HCT116 (cell line): ENCODE measurements around the gene APOL4. TPM values are rescaled to one million over a fixed set of nuclear protein-coding genes. Genes with fewer than 3 reads are reported as not detected.

Source experiments
- ATAC-seq: fragments of 200-7000 bp; cut with Tn5 transposase; 2 replicates; pipeline ENCODE4 v1.9.1; 2020; ENCODE audit warnings: mild to moderate bottlenecking, moderate library complexity
- BruUV-seq: library from RNA; stranded (reverse); fragments of 400-500 nt; replicated peaks from 2 replicates; lab custom pipeline; 2021; lab: Mats Ljungman, UMichigan
- CTCF ChIA-PET: fragments of 300-600 bp; sonication (Branson Sonifier 250); formaldehyde crosslinking; loops from one replicate; lab custom pipeline; 2021; ENCODE audit warnings: antibody characterized with exemption; lab: Charles Lee
- POLR2A ChIA-PET: fragments of 300-600, 350-600 bp; sonication (Branson Sonifier 250); formaldehyde crosslinking; loops from one replicate; lab custom pipeline; 2021; ENCODE audit warnings: antibody characterized with exemption; lab: Charles Lee
- RAD21 ChIA-PET, 2 experiments: fragments of 300-600 bp; sonication (Branson Sonifier 250); formaldehyde crosslinking; loops; one replicate each; lab custom pipeline; 2023; ENCODE audit warnings: low total read pairs in 2 of 2; ENCODE audit not compliant: uncharacterized antibody in 2 of 2, unreplicated experiment in 2 of 2, low non-redundant PET in 1 of 2; lab: Charles Lee
- DNase-seq: peaks from one replicate; pipeline ENCODE4 v3.0.0-alpha.2; 2010; ENCODE audit warnings: low read depth, low spot score
- H2AFZ ChIP-seq: fragments of 200-600 bp; shearing (Covaris generic), sonication (generic); 2 replicates; pipeline ENCODE4 v1.6.1; 2017; ENCODE audit warnings: low read depth, mixed run types, mixed read lengths, antibody characterized with exemption, low read length; ENCODE audit not compliant: poor library complexity, severe bottlenecking
- H3K27ac ChIP-seq: 2 replicates; pipeline ENCODE4 v1.5.1; 2012; ENCODE audit warnings: low read depth, low read length
- H3K27me3 ChIP-seq: fragments of 200-600 bp; sonication (generic); 2 replicates; pipeline ENCODE4 v1.6.1; 2016; ENCODE audit warnings: mixed run types, low read length, mixed read lengths; ENCODE audit not compliant: insufficient read depth
- H3K36me3 ChIP-seq, 2 experiments: fragments of 200-500 bp in 1 of 2; fragments of 200-600 bp in 1 of 2; sonication (Bioruptor generic) in 1 of 2; sonication (generic) in 1 of 2; 2 replicates each; pipeline versions ENCODE4 v1.5.1 to v1.6.1; 2014 to 2016; ENCODE audit warnings: low read length in 2 of 2, inconsistent platforms in 1 of 2, mixed read lengths in 1 of 2, mixed run types in 1 of 2; ENCODE audit not compliant: insufficient read depth in 2 of 2, control insufficient read depth in 1 of 2
- H3K4me1 ChIP-seq, 2 experiments: fragments of 200-600 bp in 1 of 2; sonication (generic) in 1 of 2; 2 replicates each; pipeline versions ENCODE4 v1.5.1 to v1.6.1; 2012 to 2017; ENCODE audit warnings: low read length in 2 of 2, inconsistent platforms in 1 of 2, mild to moderate bottlenecking in 1 of 2, mixed read lengths in 1 of 2, mixed run types in 1 of 2, moderate library complexity in 1 of 2; ENCODE audit not compliant: insufficient read depth in 2 of 2, control insufficient read depth in 1 of 2
- H3K4me2 ChIP-seq: fragments of 200-600 bp; sonication (generic); 2 replicates; pipeline ENCODE4 v1.6.1; 2017; ENCODE audit warnings: mixed run types, low read length, mixed read lengths
- H3K4me3 ChIP-seq, 2 experiments: fragments of 200-600 bp in 1 of 2; sonication (generic) in 1 of 2; replicated peaks in 1 of 2; 2 replicates each; pipeline ENCODE4 v1.5.1; 2011 to 2016; ENCODE audit warnings: low read length in 2 of 2, control low read depth in 1 of 2, low read depth in 1 of 2, mild to moderate bottlenecking in 1 of 2, mixed read lengths in 1 of 2, mixed run types in 1 of 2
- H3K79me2 ChIP-seq: fragments of 200-600 bp; sonication (generic); 2 replicates; pipeline ENCODE4 v1.6.1; 2017; ENCODE audit warnings: mild to moderate bottlenecking, mixed run types, low read length, moderate library complexity, mixed read lengths; ENCODE audit not compliant: insufficient read depth
- H3K9ac ChIP-seq: fragments of 200-600 bp; sonication (generic); 2 replicates; pipeline ENCODE4 v1.6.1; 2016; ENCODE audit warnings: low read length, mixed read lengths
- H3K9me2 ChIP-seq: fragments of 200-600 bp; sonication (generic), shearing (Covaris generic); 2 replicates; pipeline ENCODE4 v1.6.1; 2017; ENCODE audit warnings: mixed run types, mild to moderate bottlenecking, moderate library complexity; ENCODE audit not compliant: insufficient read depth
- H3K9me3 ChIP-seq, 2 experiments: fragments of 200-500 bp in 1 of 2; fragments of 200-600 bp in 1 of 2; sonication (Bioruptor generic) in 1 of 2; sonication (generic) in 1 of 2; 2 replicates each; pipeline ENCODE4 v1.6.1; 2014 to 2017; ENCODE audit warnings: low read length in 2 of 2, mixed read lengths in 2 of 2, inconsistent platforms in 1 of 2, low read depth in 1 of 2, mild to moderate bottlenecking in 1 of 2, mixed run types in 1 of 2, moderate library complexity in 1 of 2; ENCODE audit not compliant: control insufficient read depth in 1 of 2, insufficient read depth in 1 of 2
- H4K20me1 ChIP-seq: fragments of 200-600 bp; sonication (generic), shearing (Covaris generic); 2 replicates; pipeline ENCODE4 v1.6.1; 2017; ENCODE audit warnings: mixed run types, mild to moderate bottlenecking, moderate library complexity; ENCODE audit not compliant: insufficient read depth
- CBX3 ChIP-seq: IDR thresholded peaks from 2 replicates; pipeline ENCODE4 v1.6.1; 2012; ENCODE audit warnings: low read depth
- EZH2 ChIP-seq: fragments of 200-600 bp; sonication (generic); IDR thresholded peaks from 2 replicates; pipeline ENCODE4 v1.6.1; 2017; ENCODE audit warnings: antibody characterized with exemption, mixed run types
- JUND ChIP-seq: IDR thresholded peaks from 2 replicates; pipeline ENCODE4 v1.6.1; 2012
- POLR2AphosphoS5 ChIP-seq: IDR thresholded peaks from 2 replicates; pipeline ENCODE4 v1.6.1; 2011; ENCODE audit warnings: mild to moderate bottlenecking, low read depth, low read length, moderate library complexity
- SP1 ChIP-seq: IDR thresholded peaks from 2 replicates; pipeline ENCODE4 v1.6.1; 2012; ENCODE audit warnings: low read depth
- SRF ChIP-seq: IDR thresholded peaks from 2 replicates; pipeline ENCODE4 v1.6.1; 2012; ENCODE audit warnings: low read depth
- TCF7L2 ChIP-seq: IDR thresholded peaks from 2 replicates; pipeline ENCODE4 v1.7.0; 2011; ENCODE audit warnings: borderline replicate concordance, inconsistent platforms; ENCODE audit not compliant: insufficient read depth, insufficient read length; ENCODE audit errors: extremely low read depth
- ZBTB33 ChIP-seq: IDR thresholded peaks from 2 replicates; pipeline ENCODE4 v1.6.1; 2011; ENCODE audit warnings: mild to moderate bottlenecking, low read length, moderate library complexity; ENCODE audit not compliant: insufficient replicate concordance; ENCODE audit errors: extremely low read depth
- ZFX ChIP-seq: fragments of 450-650 bp; IDR thresholded peaks from 2 replicates; pipeline ENCODE4 v1.6.1; 2017
- intact Hi-C: fragments of 100-400 bp; cut with micrococcal nuclease; formaldehyde crosslinking; loops from 2 replicates; pipeline ENCODE4 v1.10.0; 2022
- total RNA-seq: library from RNA; stranded (reverse); gene quantifications from one replicate; pipeline ENCODE4 v1.2.1, GENCODE V29; 2021; ENCODE audit not compliant: unreplicated experiment

APOL4 gene
- total RNA-seq, 1 experiment from 2014 or later = not detected

- intact Hi-C loops = loop anchor here (5.0 to 10.0 kb wide), 2 partner anchors 75 to 128 kb away; no protein-coding TSS in a partner anchor
- H3K4me1 ChIP-seq = no peaks in the 10 kb centered on the region
- CTCF ChIA-PET = no interaction called here
- DNase-seq (no peak), ATAC-seq (no peak)
- no TSS peak for BruUV-seq
- no peaks in the 10 kb centered on the region for H3K79me2 ChIP-seq
- H3K9me3 ChIP-seq = no peaks in the 10 kb centered on the region
- H3K4me2 ChIP-seq = no peak overlapping the region
- no peak overlapping the region for H3K9ac ChIP-seq
- H3K36me3 ChIP-seq = no peaks in the 10 kb centered on the region
- no peak overlapping the region for H2AFZ ChIP-seq
- POLR2A ChIA-PET = no interaction called here
- no peak overlapping the region for H3K27ac ChIP-seq
- RAD21 ChIA-PET = no interaction called here
- H3K27me3 ChIP-seq = no peaks in the 10 kb centered on the region
- no peak overlapping the region for H3K4me3 ChIP-seq
- no peaks in the 10 kb centered on the region for H3K9me2 ChIP-seq
- H4K20me1 ChIP-seq = no peaks in the 10 kb centered on the region
- no peak for TF ChIP-seq POLR2AphosphoS5
- TF ChIP-seq ZBTB33 = no peak
- TF ChIP-seq SRF = no peak
- no peak for TF ChIP-seq SP1
- no peak for TF ChIP-seq JUND
Observed at GRCh38 chr22:36149441-36149840, 52.2 kb downstream of the APOL4 start.

GRCh38 chr22:36148411-36148810, 53.2 kb downstream of the APOL4 start:
- ChIA-PET POLR2A (no interaction called here), RAD21 (no interaction called here), CTCF (no interaction called here)
- no TSS peak for BruUV-seq
- no peaks in the 10 kb centered on the region for H3K9me2 ChIP-seq
- no peaks in the 10 kb centered on the region for H3K79me2 ChIP-seq
- no peaks in the 10 kb centered on the region for H3K27me3 ChIP-seq
- H2AFZ ChIP-seq = no peak overlapping the region
- no peaks in the 10 kb centered on the region for H3K36me3 ChIP-seq
- H3K4me2 ChIP-seq = no peak overlapping the region
- no peak for ATAC-seq
- intact Hi-C loops = loop anchor here (5.0 to 10.0 kb wide), 2 partner anchors 76 to 129 kb away; no protein-coding TSS in a partner anchor
- DNase-seq = no peak
- H4K20me1 ChIP-seq = no peaks in the 10 kb centered on the region
- no peaks in the 10 kb centered on the region for H3K4me1 ChIP-seq
- no peaks in the 10 kb centered on the region for H3K9me3 ChIP-seq
- no peak overlapping the region for H3K9ac ChIP-seq
- H3K4me3 ChIP-seq = no peak overlapping the region
- no peak for TF ChIP-seq SP1
- TF ChIP-seq POLR2AphosphoS5 = no peak
- no peak for TF ChIP-seq EZH2
- no peak for TF ChIP-seq CBX3
- no peak for TF ChIP-seq ZFX
- TF ChIP-seq SRF = no peak
- no peak for TF ChIP-seq TCF7L2
- H3K27ac ChIP-seq = no peak overlapping the region
